Measurements from ENCODE around the gene N4BP3.
"Not testable (repeated sequence)": the region's sequence is repeated elsewhere in the genome, so short reads cannot be mapped to it uniquely, and the experiment has no call there.

GRCh38 chr5:178087199-178087598 is 26.1 kb upstream of the N4BP3 start:
- TF ChIP-seq EP300, CTCF, POLR2A, POLR2AphosphoS5 (IDR thresholded peaks at IDR 0.05): not testable (repeated sequence)
